Endothelial cell of umbilical vein (primary cell): ENCODE measurements around the gene HUS1. TPM values are rescaled to one million over a fixed set of nuclear protein-coding genes. Genes with fewer than 3 reads are reported as not detected.

Experiments
- BruUV-seq: library from RNA; stranded (reverse); fragments of 400-500 nt; replicated peaks from 2 replicates; lab custom pipeline; 2021; lab: Mats Ljungman, UMichigan
- CTCF ChIA-PET: fragments of 300-600, 350-600 bp; sonication (Branson Sonifier 250); formaldehyde crosslinking; loops from one replicate; lab custom pipeline; 2021; ENCODE audit warnings: antibody characterized with exemption, inconsistent platforms; lab: Charles Lee
- POLR2A ChIA-PET: fragments of 300-600, 350-600 bp; sonication (Branson Sonifier 250); formaldehyde crosslinking; loops from one replicate; lab custom pipeline; 2021; ENCODE audit warnings: antibody characterized with exemption, inconsistent platforms; lab: Charles Lee
- DNase-seq: peaks from one replicate; pipeline ENCODE4 v3.0.0-alpha.2; 2011; ENCODE audit warnings: low read depth, low spot score
- FAIRE-seq: peaks from 2 replicates; lab custom pipeline; 2011; peaks lifted over from hg19 to GRCh38; lab: Jason Lieb, UNC
- H2AFZ ChIP-seq: 2 replicates; pipeline ENCODE4 v1.6.0; 2012; ENCODE audit warnings: low read depth, low read length, control low read depth, inconsistent platforms
- H3K27ac ChIP-seq: 2 replicates; pipeline ENCODE4 v1.5.1; 2011; ENCODE audit warnings: low read depth, mild to moderate bottlenecking, control low read depth, low read length, moderate library complexity; ENCODE audit not compliant: insufficient read depth
- H3K27me3 ChIP-seq, 2 experiments: 2 replicates each; pipeline versions ENCODE4 v1.6.0 to v1.6.1; 2011; ENCODE audit warnings: low read length in 2 of 2, mixed read lengths in 1 of 2; ENCODE audit not compliant: control insufficient read depth in 2 of 2, insufficient read depth in 2 of 2
- H3K36me3 ChIP-seq, 2 experiments: 2 replicates in 1 of 2; 3 replicates in 1 of 2; pipeline ENCODE4 v1.5.1; 2011; ENCODE audit warnings: low read length in 2 of 2, mild to moderate bottlenecking in 1 of 2, moderate library complexity in 1 of 2; ENCODE audit not compliant: control insufficient read depth in 2 of 2, insufficient read depth in 2 of 2; ENCODE audit errors: extremely low read depth in 1 of 2
- H3K4me1 ChIP-seq: 3 replicates; pipeline ENCODE4 v1.5.1; 2011; ENCODE audit warnings: mild to moderate bottlenecking, low read length; ENCODE audit not compliant: control insufficient read depth, insufficient read depth; ENCODE audit errors: extremely low read depth
- H3K4me2 ChIP-seq: 2 replicates; pipeline ENCODE4 v1.6.1; 2011; ENCODE audit warnings: low read length, control low read depth, mixed read lengths; ENCODE audit not compliant: insufficient read depth
- H3K4me3 ChIP-seq, 3 experiments: fragments of 200-600 bp in 1 of 3; sonication (generic), shearing (Covaris generic) in 1 of 3; replicated peaks in 1 of 3; 2 replicates each; pipeline ENCODE4 v1.5.1; 2011 to 2016; ENCODE audit warnings: control low read depth in 3 of 3, low read length in 3 of 3, mild to moderate bottlenecking in 2 of 3, inconsistent platforms in 1 of 3, low read depth in 1 of 3, moderate library complexity in 1 of 3; ENCODE audit not compliant: insufficient read depth in 1 of 3
- H3K79me2 ChIP-seq: 2 replicates; pipeline ENCODE4 v1.6.0; 2012; ENCODE audit warnings: low read length, inconsistent platforms; ENCODE audit not compliant: control insufficient read depth, insufficient read depth
- H3K9ac ChIP-seq: replicated peaks from 2 replicates; pipeline ENCODE3; 2011; ENCODE audit warnings: low read length, control low read depth; ENCODE audit not compliant: insufficient read depth; ENCODE audit errors: extremely low read depth
- H3K9me1 ChIP-seq: replicated peaks from 3 replicates; pipeline ENCODE4 v1.6.0; 2011; ENCODE audit warnings: mild to moderate bottlenecking, low read length; ENCODE audit not compliant: control insufficient read depth, insufficient read depth; ENCODE audit errors: extremely low read depth
- H3K9me3 ChIP-seq: replicated peaks from 2 replicates; pipeline ENCODE4 v1.5.1; 2012; ENCODE audit warnings: low read length, inconsistent platforms; ENCODE audit not compliant: control insufficient read depth, insufficient read depth
- H4K20me1 ChIP-seq: replicated peaks from 2 replicates; pipeline ENCODE3; 2011; ENCODE audit warnings: mild to moderate bottlenecking, low read length; ENCODE audit not compliant: control insufficient read depth, insufficient read depth; ENCODE audit errors: extremely low read depth
- GATA2 ChIP-seq: IDR thresholded peaks from 2 replicates; pipeline ENCODE4 v1.7.0; 2011; ENCODE audit warnings: low read depth, mild to moderate bottlenecking, moderate library complexity, mixed read lengths, low read length; ENCODE audit not compliant: insufficient read length, insufficient read depth
- JUN ChIP-seq: IDR thresholded peaks from 2 replicates; pipeline ENCODE4 v1.6.1; 2011; ENCODE audit warnings: borderline replicate concordance, low read depth; ENCODE audit not compliant: insufficient read length, insufficient read depth
- POLR2A ChIP-seq: IDR thresholded peaks from 2 replicates; pipeline ENCODE4 v1.6.1; 2012; ENCODE audit warnings: low read depth, mild to moderate bottlenecking, control low read depth, low read length
- POLR2AphosphoS5 ChIP-seq: IDR thresholded peaks from 2 replicates; pipeline ENCODE4 v1.6.1; 2012; ENCODE audit warnings: low read depth, mild to moderate bottlenecking, control low read depth, low read length, moderate library complexity; ENCODE audit not compliant: insufficient read depth
- dilution Hi-C: fragments of 300-500 bp; cut with MboI; formaldehyde crosslinking; loops from one replicate; pipeline ENCODE4 v1.15.0; 2019; ENCODE audit warnings: low sequenced_read_pairs; ENCODE audit not compliant: extremely low pct_ligation_motif_present
- intact Hi-C: fragments of 100-400 bp; cut with micrococcal nuclease; formaldehyde crosslinking; loops from one replicate; pipeline ENCODE4 v1.10.0; 2022
- polyA plus RNA-seq, 4 experiments: library from polyadenylated mRNA; depleted of rRNA in 3 of 4; stranded (reverse) in 3 of 4; unstranded in 1 of 4; fragments of >200 nt; gene quantifications; 2 replicates each; pipeline versions ENCODE4 v1.2.1 to v1.2.3, GENCODE V29; 2011 to 2012; ENCODE audit warnings: missing spikeins in 1 of 4
- total RNA-seq: library from RNA; stranded (reverse); gene quantifications from 2 replicates; pipeline ENCODE4 v1.2.3, GENCODE V29; 2021
- TF ChIP-seq, protein P1 (sequence below), 2 donors: IDR thresholded peaks; 1 replicate in 1 of 2; 2 replicates in 1 of 2; pipeline ENCODE4 v1.5.1; 2011; ENCODE audit warnings: low read length in 2 of 2, mild to moderate bottlenecking in 2 of 2, moderate library complexity in 2 of 2, control low read depth in 1 of 2, inconsistent platforms in 1 of 2, low read depth in 1 of 2; ENCODE audit not compliant: insufficient read depth in 1 of 2; ENCODE audit errors: extremely low read depth in 1 of 2
- TF ChIP-seq, protein P2 (sequence below): IDR thresholded peaks from 2 replicates; pipeline ENCODE4 v1.6.1; 2011; ENCODE audit not compliant: insufficient read depth, insufficient read length

HUS1 gene
- total and polyA plus RNA-seq, 2 donors (not counting 3 experiments of a cell fraction or from before 2014, with no cell fraction given), result 21.4 to 49.7 TPM

DNA sequence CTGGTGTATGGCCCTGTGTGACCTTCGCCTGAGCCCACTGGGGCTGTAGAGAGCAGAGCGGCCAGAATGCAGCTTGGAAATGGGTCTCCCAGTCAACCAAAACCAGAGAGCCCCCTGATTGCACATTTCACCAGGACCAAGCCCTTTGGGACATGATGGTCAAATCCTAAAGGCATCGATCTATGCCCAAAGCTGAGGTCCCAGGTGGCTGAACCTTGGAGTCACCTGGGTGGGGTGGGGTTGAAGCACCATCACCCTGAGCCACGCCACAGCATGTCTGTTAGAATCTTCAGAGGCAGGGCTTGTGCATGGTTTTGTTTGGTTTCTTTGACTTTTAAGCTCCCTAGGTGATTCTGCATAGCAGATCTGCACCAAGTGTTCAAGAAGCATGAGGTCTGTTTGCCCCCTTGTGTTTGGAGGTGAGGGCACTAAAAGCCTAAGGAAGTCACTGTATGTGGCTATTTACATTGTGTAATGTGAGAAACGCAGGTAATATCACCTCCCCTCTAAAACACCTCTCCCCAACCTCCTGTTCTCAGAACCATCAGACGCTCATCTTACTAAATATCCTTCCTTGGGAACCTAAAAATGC lies 40.7 kb downstream of the HUS1 start:
- FAIRE-seq (no peak), DNase-seq (no peak)
- no peak overlapping the region for H3K4me3 ChIP-seq
- TF ChIP-seq GATA2, result no peak
- no peak for TF ChIP-seq POLR2A
- TF ChIP-seq, protein P1, sequence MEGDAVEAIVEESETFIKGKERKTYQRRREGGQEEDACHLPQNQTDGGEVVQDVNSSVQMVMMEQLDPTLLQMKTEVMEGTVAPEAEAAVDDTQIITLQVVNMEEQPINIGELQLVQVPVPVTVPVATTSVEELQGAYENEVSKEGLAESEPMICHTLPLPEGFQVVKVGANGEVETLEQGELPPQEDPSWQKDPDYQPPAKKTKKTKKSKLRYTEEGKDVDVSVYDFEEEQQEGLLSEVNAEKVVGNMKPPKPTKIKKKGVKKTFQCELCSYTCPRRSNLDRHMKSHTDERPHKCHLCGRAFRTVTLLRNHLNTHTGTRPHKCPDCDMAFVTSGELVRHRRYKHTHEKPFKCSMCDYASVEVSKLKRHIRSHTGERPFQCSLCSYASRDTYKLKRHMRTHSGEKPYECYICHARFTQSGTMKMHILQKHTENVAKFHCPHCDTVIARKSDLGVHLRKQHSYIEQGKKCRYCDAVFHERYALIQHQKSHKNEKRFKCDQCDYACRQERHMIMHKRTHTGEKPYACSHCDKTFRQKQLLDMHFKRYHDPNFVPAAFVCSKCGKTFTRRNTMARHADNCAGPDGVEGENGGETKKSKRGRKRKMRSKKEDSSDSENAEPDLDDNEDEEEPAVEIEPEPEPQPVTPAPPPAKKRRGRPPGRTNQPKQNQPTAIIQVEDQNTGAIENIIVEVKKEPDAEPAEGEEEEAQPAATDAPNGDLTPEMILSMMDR (IDR thresholded peaks at IDR 0.05; ENCODE audit: extremely low read depth in 1 of 2, insufficient read depth in 1 of 2, low read depth in 1 of 2, low read length in 2 of 2), result no peak
- TF ChIP-seq, protein P2, sequence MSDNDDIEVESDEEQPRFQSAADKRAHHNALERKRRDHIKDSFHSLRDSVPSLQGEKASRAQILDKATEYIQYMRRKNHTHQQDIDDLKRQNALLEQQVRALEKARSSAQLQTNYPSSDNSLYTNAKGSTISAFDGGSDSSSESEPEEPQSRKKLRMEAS, result no peak
- TF ChIP-seq POLR2AphosphoS5, result no peak
- TF ChIP-seq JUN, result no peak
- intact Hi-C loops, result no loop called here
- H3K9me1 ChIP-seq, result no peaks in the 10 kb centered on the region
- no peaks in the 10 kb centered on the region for H3K9me3 ChIP-seq
- H3K4me2 ChIP-seq, result no peak overlapping the region
- no peaks in the 10 kb centered on the region for H3K27me3 ChIP-seq
- H3K79me2 ChIP-seq, result no peaks in the 10 kb centered on the region
- H3K4me1 ChIP-seq, result peaks cover 32% of the 10 kb centered on the region
- dilution Hi-C loops, result no loop called here
- no peak overlapping the region for H3K9ac ChIP-seq
- H2AFZ ChIP-seq, result no peak overlapping the region
- BruUV-seq, result no TSS peak
- H4K20me1 ChIP-seq, result no peaks in the 10 kb centered on the region
- ChIA-PET POLR2A (no interaction called here), CTCF (interaction anchor here (0.6 to 5.4 kb wide), 6 partner anchors 10 to 672 kb away, joined by 3 to 51 read pairs (median 4); no protein-coding TSS in a partner anchor)
- H3K27ac ChIP-seq, result no peak overlapping the region
- no peaks in the 10 kb centered on the region for H3K36me3 ChIP-seq
